HepG2 (cell line): ENCODE measurements around the gene SNU13. TPM values are rescaled to one million over a fixed set of nuclear protein-coding genes. Genes with fewer than 3 reads are reported as not detected.

Experiments used
- AKAP8 ChIP-seq: sonication (generic); formaldehyde crosslinking; IDR thresholded peaks from 2 replicates; pipeline ENCODE4 v1.5.1; 2020; ENCODE audit warnings: mild to moderate bottlenecking, missing genetic modification reagents
- HNF1B ChIP-seq: sonication (generic); formaldehyde crosslinking; IDR thresholded peaks from 2 replicates; pipeline ENCODE4 v1.5.1; 2020; ENCODE audit warnings: mild to moderate bottlenecking, moderate library complexity, missing genetic modification reagents
- MAFF ChIP-seq: IDR thresholded peaks from 2 replicates; pipeline ENCODE4 v1.6.1; 2011; ENCODE audit warnings: low read depth, low read length, improper control_type of control experiment
- MAZ ChIP-seq, 2 experiments: sonication (generic) in 1 of 2; formaldehyde crosslinking in 1 of 2; IDR thresholded peaks; 2 replicates each; pipeline versions ENCODE4 v1.5.0 to v1.6.1; 2012 to 2020; ENCODE audit warnings: low read depth in 2 of 2, mild to moderate bottlenecking in 2 of 2, borderline replicate concordance in 1 of 2, improper control_type of control experiment in 1 of 2, low read length in 1 of 2, missing genetic modification reagents in 1 of 2, moderate library complexity in 1 of 2
- MED1 ChIP-seq: sonication (generic); formaldehyde crosslinking; IDR thresholded peaks from 2 replicates; pipeline ENCODE4 v1.4.0; 2020; ENCODE audit warnings: missing genetic modification reagents
- NFKB2 ChIP-seq: sonication (generic); formaldehyde crosslinking; IDR thresholded peaks from 2 replicates; pipeline ENCODE4 v1.4.0; 2020; ENCODE audit warnings: missing genetic modification reagents, borderline replicate concordance
- NFYB ChIP-seq: sonication (generic); formaldehyde crosslinking; IDR thresholded peaks from 2 replicates; pipeline ENCODE4 v1.4.0; 2020; ENCODE audit warnings: missing genetic modification reagents
- SMAD1 ChIP-seq: sonication (generic); formaldehyde crosslinking; IDR thresholded peaks from 2 replicates; pipeline ENCODE4 v1.4.0; 2020; ENCODE audit warnings: missing genetic modification reagents, low read depth, mild to moderate bottlenecking, borderline replicate concordance
- TEAD3 ChIP-seq: optimal IDR thresholded peaks from 2 replicates; pipeline ENCODE3; 2016; ENCODE audit warnings: borderline replicate concordance
- TGIF2 ChIP-seq: IDR thresholded peaks from 2 replicates; pipeline ENCODE4 v1.6.1; 2016; ENCODE audit warnings: control low read depth, missing compliant biosample characterization
- ZNF501 ChIP-seq: sonication (generic); formaldehyde crosslinking; IDR thresholded peaks from 2 replicates; pipeline ENCODE4 v1.5.1; 2020; ENCODE audit warnings: mild to moderate bottlenecking, moderate library complexity, missing genetic modification reagents
- ZNF766 ChIP-seq: sonication (generic); formaldehyde crosslinking; IDR thresholded peaks from 2 replicates; pipeline ENCODE4 v1.5.0; 2020; ENCODE audit warnings: missing genetic modification reagents, borderline replicate concordance
- ZNF768 ChIP-seq: sonication (generic); formaldehyde crosslinking; IDR thresholded peaks from 2 replicates; pipeline ENCODE4 v1.4.0; 2020; ENCODE audit warnings: missing genetic modification reagents
- ZNF800 ChIP-seq: sonication (generic); formaldehyde crosslinking; IDR thresholded peaks from 2 replicates; pipeline ENCODE4 v1.4.0; 2020; ENCODE audit warnings: missing genetic modification reagents
- ZNF83 ChIP-seq: sonication (generic); formaldehyde crosslinking; IDR thresholded peaks from 2 replicates; pipeline ENCODE4 v1.4.0; 2020; ENCODE audit warnings: missing genetic modification reagents, mild to moderate bottlenecking, borderline replicate concordance
- polyA plus RNA-seq, 8 experiments: library from polyadenylated mRNA; depleted of rRNA in 3 of 8; stranded (reverse) in 7 of 8; unstranded in 1 of 8; fragments of >200 nt; fragmentation: Illumina TruSeq in 4 of 8; extraction: Trizol in 4 of 8; gene quantifications; 2 replicates each; pipeline versions ENCODE4 v1.2.1 to v1.2.3, GENCODE V29; 2011 to 2016; ENCODE audit warnings: low read depth in 4 of 8, missing spikeins in 1 of 8, mixed read lengths in 1 of 8; ENCODE audit not compliant: insufficient read depth in 1 of 8
- total RNA-seq, 5 experiments: library from RNA; depleted of rRNA; stranded (reverse); fragments of >200 nt; fragmentation: Illumina TruSeq; extraction: Trizol; gene quantifications; 2 replicates each; pipeline ENCODE4 v1.2.3, GENCODE V29; 2016; ENCODE audit warnings: low read depth in 1 of 5

Gene SNU13
- total and polyA plus RNA-seq, 2 of the 13 experiments (the other 11 are each of a cell fraction or from before 2014, with no cell fraction given): 203 to 287 TPM

- no peak for TF ChIP-seq ZNF768 (CRISPR knock-in tag)
- TF ChIP-seq NFYB: no peak
- TF ChIP-seq MED1: no peak
- no peak for TF ChIP-seq MAZ (IDR thresholded peaks at IDR 0.05; ENCODE audit: borderline replicate concordance, low read depth, low read length)
- 0 out of 2 replicates have a peak, but pooled peaks have one; percentile 1 for TF ChIP-seq MAZ (CRISPR knock-in tag; IDR thresholded peaks at IDR 0.05; ENCODE audit: low read depth)
- TF ChIP-seq HNF1B: 0 out of 2 replicates have a peak, but pooled peaks have one; percentile 11
- no peak for TF ChIP-seq MAFF
- no peak for TF ChIP-seq ZNF83 (CRISPR knock-in tag)
- 0 out of 2 replicates have a peak, but pooled peaks have one; percentile 55 for TF ChIP-seq AKAP8 (CRISPR knock-in tag)
- no peak for TF ChIP-seq NFKB2 (CRISPR knock-in tag)
- no peak for TF ChIP-seq ZNF501 (CRISPR knock-in tag)
- TF ChIP-seq SMAD1 (CRISPR knock-in tag): no peak
- no peak for TF ChIP-seq TEAD3 (CRISPR knock-in tag)
- TF ChIP-seq TGIF2 (CRISPR knock-in tag): peak; percentile 63; the same call in 1 of the 2 replicates
- TF ChIP-seq ZNF766: 0 out of 2 replicates have a peak, but pooled peaks have one; percentile 29
- TF ChIP-seq ZNF800: 0 out of 2 replicates have a peak, but pooled peaks have one; percentile 12
Measured at GRCh38 chr22:41687901-41688364, 734 bp downstream of the SNU13 start (continued).
